ENCODE measurements around the gene GPHA2. TPM values are rescaled to one million over a fixed set of nuclear protein-coding genes. Genes with fewer than 3 reads are reported as not detected.

The GPHA2 gene
- polyA plus RNA-seq, 1 of the 3 experiments (the other 2 are of a cell fraction): not detected

GRCh38 chr11:64960719-64961118 is 25.0 kb upstream of the GPHA2 start:
- CTCF ChIA-PET: interaction anchor here (1.0 kb wide), 1 partner anchor 54 kb away, joined by 3 read pairs; the partner anchor contains the start of gene ARL2

More at GRCh38 chr11:64960719-64961118, 25.0 kb upstream of the GPHA2 start:
- Histone ChIP-seq H3K4me3 (ENCODE audit: low read depth in 2 of 2, low read length in 1 of 2) (no peak overlapping the region), H3K79me2 (ENCODE audit: insufficient read depth) (no peaks in the 10 kb centered on the region), H3K4me1 (ENCODE audit: control insufficient read depth in 1 of 2, insufficient read depth in 2 of 2, low read depth in 1 of 2, low read length in 1 of 2) (peaks cover 0 to 3% of the 10 kb centered on the region in 2 experiments; a peak in 1 of 4 replicates), H3K9ac (no peak overlapping the region), H3K27ac (ENCODE audit: low read depth in 2 of 2, low read length in 1 of 2) (no peak overlapping the region), H3K9me3 (no peaks in the 10 kb centered on the region), H3K36me3 (replicated peaks in 1 of 2; ENCODE audit: control insufficient read depth in 1 of 2, insufficient read depth in 2 of 2, low read length in 1 of 2) (no peaks in the 10 kb centered on the region), H3K9me2 (no peaks in the 10 kb centered on the region), H3K4me2 (no peak overlapping the region), H2AFZ (ENCODE audit: low read depth) (no peak overlapping the region), H4K20me1 (ENCODE audit: insufficient read depth) (no peaks in the 10 kb centered on the region), H3K27me3 (ENCODE audit: insufficient read depth) (no peaks in the 10 kb centered on the region), H3F3A (replicated peaks; ENCODE audit: insufficient read depth) (no peaks in the 10 kb centered on the region)
- POLR2A ChIA-PET: no interaction called here
- WGBS (ENCODE audit: low lambda C conversion rate): 19% methylated on average over 4 of the region's 4 CpGs
- DNase-seq: peak; percentile 54
- no peak for TF ChIP-seq IRF3 (IDR thresholded peaks at IDR 0.05; ENCODE audit: low read depth, low read length)
- no peak for TF ChIP-seq TAF1 (IDR thresholded peaks at IDR 0.05; ENCODE audit: borderline replicate concordance, low read depth, low read length)
- no peak for TF ChIP-seq RXRA (IDR thresholded peaks at IDR 0.05; ENCODE audit: borderline replicate concordance, low read depth)
- no peak for TF ChIP-seq EZH2phosphoT487 (IDR thresholded peaks at IDR 0.05; ENCODE audit: borderline replicate concordance, low read depth)
- TF ChIP-seq SIN3A (IDR thresholded peaks at IDR 0.05; ENCODE audit: borderline replicate concordance, low read depth, low read length): no peak
- TF ChIP-seq FOSL2 (IDR thresholded peaks at IDR 0.05; ENCODE audit: borderline replicate concordance, low read depth): no peak
- TF ChIP-seq CTCF (IDR thresholded peaks at IDR 0.05): no peak
- no peak for TF ChIP-seq USF1 (IDR thresholded peaks at IDR 0.05; ENCODE audit: borderline replicate concordance, low read depth)
- TF ChIP-seq ELF1 (IDR thresholded peaks at IDR 0.05): no peak
- no peak for TF ChIP-seq REST (IDR thresholded peaks at IDR 0.05; ENCODE audit: low read depth, low read length)
- no peak for TF ChIP-seq GABPA (IDR thresholded peaks at IDR 0.05; ENCODE audit: low read depth)
- TF ChIP-seq USF2 (IDR thresholded peaks at IDR 0.05; ENCODE audit: borderline replicate concordance, low read depth, low read length): no peak
- no peak for TF ChIP-seq CHD2 (IDR thresholded peaks at IDR 0.05; ENCODE audit: low read length, partially characterized antibody)
- TF ChIP-seq JUND (IDR thresholded peaks at IDR 0.05): no peak
- no peak for TF ChIP-seq MAX (IDR thresholded peaks at IDR 0.05; ENCODE audit: low read depth)
- no peak for TF ChIP-seq MXI1 (IDR thresholded peaks at IDR 0.05; ENCODE audit: low read depth, low read length)
- TF ChIP-seq TEAD4 (IDR thresholded peaks at IDR 0.05; ENCODE audit: borderline replicate concordance, insufficient read depth): no peak
- no peak for TF ChIP-seq FOXJ3 (CRISPR knock-in tag; IDR thresholded peaks at IDR 0.05)
- TF ChIP-seq SMC3 (IDR thresholded peaks at IDR 0.05; ENCODE audit: low read depth, low read length): no peak
- TF ChIP-seq GATA2 (CRISPR knock-in tag; IDR thresholded peaks at IDR 0.05): no peak
